ENCODE measurements around the gene ICA1. TPM values are rescaled to one million over a fixed set of nuclear protein-coding genes. Genes with fewer than 3 reads are reported as not detected.

Gene ICA1
- total RNA-seq, 1 experiment from 2014 or later: 28.8 TPM

- Histone ChIP-seq H2BK20ac (ENCODE audit: low read depth, low read length, poor library complexity, severe bottlenecking) (no peak overlapping the region), H2AK5ac (ENCODE audit: insufficient read length, low read length) (no peak overlapping the region), H2BK5ac (ENCODE audit: insufficient read length, low read length) (no peak overlapping the region), H3K56ac (ENCODE audit: insufficient read length, low read depth, low read length) (no peak overlapping the region), H3K4me2 (ENCODE audit: insufficient read depth, insufficient read length, low read length) (no peak overlapping the region), H3K23me2 (ENCODE audit: insufficient read length, low read depth, low read length, poor library complexity, severe bottlenecking) (no peaks in the 10 kb centered on the region), H3K9me3 (ENCODE audit: control insufficient read depth, low read depth, low read length) (no peaks in the 10 kb centered on the region), H3K14ac (ENCODE audit: insufficient read depth, low read length) (no peak overlapping the region), H3K23ac (ENCODE audit: insufficient read length, low read depth, low read length) (no peak overlapping the region), H4K91ac (ENCODE audit: insufficient read length, low read depth, low read length) (no peak overlapping the region), H3K9ac (ENCODE audit: extremely low read depth, insufficient read length, low read length) (no peak overlapping the region), H3K18ac (ENCODE audit: insufficient read length, low read depth, low read length) (no peak overlapping the region), H2BK12ac (ENCODE audit: insufficient read length, low read depth, low read length) (no peak overlapping the region), H3K79me2 (ENCODE audit: insufficient read depth, low read length) (no peaks in the 10 kb centered on the region), H2BK15ac (ENCODE audit: low read depth, low read length) (no peak overlapping the region), H3K4ac (ENCODE audit: low read depth, low read length) (no peak overlapping the region), H3K27ac (ENCODE audit: insufficient read length, low read depth, low read length) (no peak overlapping the region), H2BK120ac (ENCODE audit: low read depth, low read length, poor library complexity, severe bottlenecking) (no peak overlapping the region), H3K4me1 (ENCODE audit: insufficient read depth, low read length) (no peaks in the 10 kb centered on the region), H3T11ph (ENCODE audit: low read length) (no peak overlapping the region), H3K79me1 (ENCODE audit: insufficient read depth, low read depth, low read length, poor library complexity, severe bottlenecking) (no peaks in the 10 kb centered on the region), H4K5ac (ENCODE audit: insufficient read length, low read depth, low read length) (no peak overlapping the region), H2AFZ (ENCODE audit: low read length) (no peak overlapping the region), H4K20me1 (ENCODE audit: control insufficient read depth, insufficient read depth, insufficient read length) (no peaks in the 10 kb centered on the region), H3K27me3 (ENCODE audit: insufficient read depth, low read length) (no peaks in the 10 kb centered on the region), H4K8ac (replicated peaks; ENCODE audit: insufficient read length, low read depth, low read length) (no peak overlapping the region)
- Mint-ChIP-seq H3K4me1 (peaks cover 8 to 14% of the 10 kb centered on the region in 2 experiments), H3K27ac (no peak overlapping the region), H3K27me3 (ENCODE audit: low read depth) (no peaks in the 10 kb centered on the region), H3K9me3 (peaks cover 2% of the 10 kb centered on the region in 2 experiments; a peak in 3 of 5 replicates), H3K36me3 (ENCODE audit: insufficient read depth in 1 of 3, low read depth in 3 of 3) (peaks cover 0 to 2% (median 1%) of the 10 kb centered on the region in 3 experiments; a peak in 2 of 7 replicates), H3K4me3 (no peak overlapping the region)
- TF ChIP-seq CTCF (conservative IDR thresholded peaks at IDR 0.05): no peak
- no peak for DNase-seq
- WGBS (ENCODE audit: extremely low coverage, insufficient read length, low lambda C conversion rate): no CpG with 5 or more reads among the region's 1 CpG
Measured at GRCh38 chr7:8296362-8296659, 34.3 kb upstream of the ICA1 start.

Measured in H9 (cell line).